Osteoblast (primary cell): ENCODE measurements around the gene NARS2. TPM values are rescaled to one million over a fixed set of nuclear protein-coding genes. Genes with fewer than 3 reads are reported as not detected.
"Not testable (repeated sequence)": the region's sequence is repeated elsewhere in the genome, so short reads cannot be mapped to it uniquely, and the experiment has no call there.

Experiments used
- DNase-seq: peaks from one replicate; pipeline ENCODE4 v3.0.0; 2011; ENCODE audit warnings: low spot score, mixed read lengths; ENCODE audit not compliant: insufficient read length; ENCODE audit errors: missing footprints
- H2AFZ ChIP-seq: 2 replicates; pipeline ENCODE4 v1.6.0; 2011; ENCODE audit warnings: mild to moderate bottlenecking, low read length
- H3K27ac ChIP-seq: 2 replicates; pipeline ENCODE4 v1.5.1; 2011; ENCODE audit warnings: mild to moderate bottlenecking, low read depth, low read length, moderate library complexity
- H3K27me3 ChIP-seq: 2 replicates; pipeline ENCODE4 v1.6.0; 2012; ENCODE audit warnings: mild to moderate bottlenecking, control low read depth, inconsistent platforms, low read length, moderate library complexity; ENCODE audit not compliant: insufficient read depth
- H3K36me3 ChIP-seq: 2 replicates; pipeline ENCODE4 v1.5.1; 2011; ENCODE audit warnings: mild to moderate bottlenecking, low read length, control low read depth, moderate library complexity; ENCODE audit not compliant: insufficient read depth
- H3K4me1 ChIP-seq: 2 replicates; pipeline ENCODE4 v1.5.1; 2011; ENCODE audit warnings: mild to moderate bottlenecking, low read length, control low read depth, moderate library complexity; ENCODE audit not compliant: insufficient read depth
- H3K4me2 ChIP-seq: 2 replicates; pipeline ENCODE4 v1.6.0; 2011; ENCODE audit warnings: mild to moderate bottlenecking, low read length; ENCODE audit not compliant: insufficient read depth
- H3K4me3 ChIP-seq: fragments of 200-600 bp; sonication (generic); 3 replicates; pipeline ENCODE4 v1.5.1; 2012; ENCODE audit warnings: mild to moderate bottlenecking, low read length, inconsistent platforms; ENCODE audit not compliant: insufficient read depth
- H3K79me2 ChIP-seq: 2 replicates; pipeline ENCODE4 v1.6.0; 2012; ENCODE audit warnings: mild to moderate bottlenecking, low read length, control low read depth, inconsistent platforms; ENCODE audit not compliant: insufficient read depth
- H3K9me3 ChIP-seq: 2 replicates; pipeline ENCODE4 v1.5.1; 2011; ENCODE audit warnings: low read depth, low read length, control low read depth
- H4K20me1 ChIP-seq: 2 replicates; pipeline ENCODE4 v1.6.0; 2012; ENCODE audit warnings: mild to moderate bottlenecking, low read length, control low read depth; ENCODE audit not compliant: insufficient read depth
- total RNA-seq: library from RNA; depleted of rRNA; stranded (reverse); fragments of >200 nt; gene quantifications from 2 replicates; pipeline ENCODE4 v1.2.3, GENCODE V29; 2012
- TF ChIP-seq, protein P1 (sequence below): IDR thresholded peaks from 2 replicates; pipeline ENCODE4 v1.5.1; 2011; ENCODE audit warnings: mild to moderate bottlenecking, low read depth, low read length, moderate library complexity; ENCODE audit errors: extremely low read depth

Gene NARS2
- total RNA-seq, 1 donor: 19.5 TPM

GRCh38 chr11:78572394-78572793 lies 2.3 kb downstream of the NARS2 start:
- Histone ChIP-seq H3K36me3 (peaks cover 24% of the 10 kb centered on the region), H3K27ac (no peak overlapping the region), H4K20me1 (no peaks in the 10 kb centered on the region), H3K9me3 (no peaks in the 10 kb centered on the region), H3K27me3 (no peaks in the 10 kb centered on the region), H3K4me2 (no peak overlapping the region), H2AFZ (no peak overlapping the region), H3K4me3 (no peak overlapping the region), H3K79me2 (peaks cover 20% of the 10 kb centered on the region), H3K4me1 (peaks cover 3% of the 10 kb centered on the region)
- TF ChIP-seq, protein P1, sequence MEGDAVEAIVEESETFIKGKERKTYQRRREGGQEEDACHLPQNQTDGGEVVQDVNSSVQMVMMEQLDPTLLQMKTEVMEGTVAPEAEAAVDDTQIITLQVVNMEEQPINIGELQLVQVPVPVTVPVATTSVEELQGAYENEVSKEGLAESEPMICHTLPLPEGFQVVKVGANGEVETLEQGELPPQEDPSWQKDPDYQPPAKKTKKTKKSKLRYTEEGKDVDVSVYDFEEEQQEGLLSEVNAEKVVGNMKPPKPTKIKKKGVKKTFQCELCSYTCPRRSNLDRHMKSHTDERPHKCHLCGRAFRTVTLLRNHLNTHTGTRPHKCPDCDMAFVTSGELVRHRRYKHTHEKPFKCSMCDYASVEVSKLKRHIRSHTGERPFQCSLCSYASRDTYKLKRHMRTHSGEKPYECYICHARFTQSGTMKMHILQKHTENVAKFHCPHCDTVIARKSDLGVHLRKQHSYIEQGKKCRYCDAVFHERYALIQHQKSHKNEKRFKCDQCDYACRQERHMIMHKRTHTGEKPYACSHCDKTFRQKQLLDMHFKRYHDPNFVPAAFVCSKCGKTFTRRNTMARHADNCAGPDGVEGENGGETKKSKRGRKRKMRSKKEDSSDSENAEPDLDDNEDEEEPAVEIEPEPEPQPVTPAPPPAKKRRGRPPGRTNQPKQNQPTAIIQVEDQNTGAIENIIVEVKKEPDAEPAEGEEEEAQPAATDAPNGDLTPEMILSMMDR: no peak
- DNase-seq: no peak

- H4K20me1 ChIP-seq: no peaks in the 10 kb centered on the region
- H3K36me3 ChIP-seq: peaks cover 35% of the 10 kb centered on the region
- no peaks in the 10 kb centered on the region for H3K9me3 ChIP-seq
- no peak for DNase-seq
- H3K4me2 ChIP-seq: no peak overlapping the region
- TF ChIP-seq, protein P1: no peak
- no peaks in the 10 kb centered on the region for H3K27me3 ChIP-seq
- peaks cover 8% of the 10 kb centered on the region for H3K4me1 ChIP-seq
- H3K79me2 ChIP-seq: peaks cover 20% of the 10 kb centered on the region
- H3K4me3 ChIP-seq: no peak overlapping the region
- H2AFZ ChIP-seq: no peak overlapping the region
- no peak overlapping the region for H3K27ac ChIP-seq
Measured at GRCh38 chr11:78570031-78570430, 4.6 kb downstream of the NARS2 start.

GRCh38 chr11:78567209-78567608 lies 7.5 kb downstream of the NARS2 start:
- no peak overlapping the region for H2AFZ ChIP-seq
- no peaks in the 10 kb centered on the region for H3K27me3 ChIP-seq
- peak overlapping the region; percentile 24 for H3K27ac ChIP-seq
- H3K4me1 ChIP-seq: peaks cover 20% of the 10 kb centered on the region
- DNase-seq: no peak
- no peak overlapping the region for H3K4me3 ChIP-seq
- TF ChIP-seq, protein P1: no peak
- H3K9me3 ChIP-seq: no peaks in the 10 kb centered on the region
- H4K20me1 ChIP-seq: no peaks in the 10 kb centered on the region
- H3K4me2 ChIP-seq: peak overlapping the region; percentile 14
- peaks cover 35% of the 10 kb centered on the region for H3K36me3 ChIP-seq
- peaks cover under 1% of the 10 kb centered on the region for H3K79me2 ChIP-seq

DNA sequence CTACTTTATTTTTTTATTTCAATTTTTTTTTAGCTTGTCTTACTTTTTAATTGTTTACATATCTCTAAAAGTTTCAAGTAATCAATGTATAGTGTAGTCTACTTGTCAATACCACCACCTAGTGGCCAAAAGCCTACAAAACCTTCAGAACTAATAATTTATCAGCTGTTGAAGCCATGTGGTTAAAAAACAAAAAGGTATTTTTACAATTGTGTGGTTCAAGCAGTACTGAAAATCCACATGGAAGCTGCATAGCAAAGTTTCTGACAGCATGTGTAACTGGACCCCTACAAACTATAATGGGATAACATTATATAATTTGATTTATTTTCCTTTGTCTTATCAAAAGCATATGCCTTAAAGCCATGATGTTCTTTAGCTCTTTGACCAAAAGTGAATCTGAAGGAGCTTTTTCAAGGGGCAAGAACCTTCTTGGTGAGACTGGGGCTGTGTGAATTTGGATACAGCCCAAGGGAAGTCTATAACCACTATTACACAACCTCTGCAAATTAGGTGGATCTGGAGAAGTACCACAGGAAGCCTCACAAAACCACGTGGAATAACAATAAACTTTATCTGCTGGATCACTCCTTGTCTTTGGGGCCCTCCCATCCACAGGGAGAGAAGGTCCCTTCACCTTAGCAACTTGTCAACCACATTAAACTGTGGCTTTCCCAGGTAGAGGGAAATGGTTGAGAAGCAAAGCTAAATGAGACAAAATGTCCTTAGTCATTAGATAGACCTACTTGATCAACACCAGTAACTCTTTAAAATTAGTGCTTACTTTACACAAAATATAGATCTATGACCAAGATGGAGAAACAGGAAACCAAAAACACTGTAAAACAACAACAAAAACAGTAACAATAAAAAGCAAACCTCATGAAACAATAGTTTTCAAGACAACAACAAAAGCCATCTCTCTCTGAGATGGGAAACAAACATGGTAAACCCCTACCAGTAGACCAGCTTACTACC lies 9.9 kb downstream of the NARS2 start:
- TF ChIP-seq, protein P1: peak; percentile 71
- Histone ChIP-seq H3K4me1 (peaks cover 41% of the 10 kb centered on the region), H3K79me2 (peaks cover 9% of the 10 kb centered on the region), H4K20me1 (no peaks in the 10 kb centered on the region), H3K27ac (peak overlapping the region; percentile 1), H3K9me3 (no peaks in the 10 kb centered on the region), H3K36me3 (peaks cover 21% of the 10 kb centered on the region), H2AFZ (no peak overlapping the region), H3K4me3 (no peak overlapping the region), H3K27me3 (no peaks in the 10 kb centered on the region), H3K4me2 (no peak overlapping the region)
- DNase-seq: peak; percentile 80

DNA sequence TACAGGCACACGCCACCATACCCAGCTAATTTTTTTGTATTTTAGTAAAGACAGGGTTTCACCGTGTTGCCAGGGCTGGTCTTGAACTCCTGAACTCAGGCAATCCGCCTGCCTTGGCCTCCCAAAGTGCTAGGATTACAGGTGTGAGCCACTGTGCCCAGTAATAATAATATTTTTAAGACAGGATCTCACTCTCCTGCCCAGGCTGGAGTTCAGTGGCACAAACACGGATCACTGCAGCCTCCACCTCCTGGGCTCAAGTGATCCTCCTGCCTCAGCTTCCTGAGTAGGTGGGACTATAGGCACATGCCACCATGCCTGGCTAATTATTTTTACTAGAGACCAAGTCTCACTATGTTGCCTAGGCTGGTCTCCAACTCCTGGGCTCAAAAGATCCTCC lies 10.6 kb downstream of the NARS2 start:
- Histone ChIP-seq H3K27ac (peak overlapping the region; percentile 1), H3K36me3 (peaks cover 20% of the 10 kb centered on the region), H3K4me1 (peaks cover 41% of the 10 kb centered on the region)
- H3K27me3 ChIP-seq, H2AFZ ChIP-seq, H3K4me3 ChIP-seq, H3K4me2 ChIP-seq, H3K79me2 ChIP-seq, H4K20me1 ChIP-seq, DNase-seq, H3K9me3 ChIP-seq: not testable (repeated sequence)

DNA sequence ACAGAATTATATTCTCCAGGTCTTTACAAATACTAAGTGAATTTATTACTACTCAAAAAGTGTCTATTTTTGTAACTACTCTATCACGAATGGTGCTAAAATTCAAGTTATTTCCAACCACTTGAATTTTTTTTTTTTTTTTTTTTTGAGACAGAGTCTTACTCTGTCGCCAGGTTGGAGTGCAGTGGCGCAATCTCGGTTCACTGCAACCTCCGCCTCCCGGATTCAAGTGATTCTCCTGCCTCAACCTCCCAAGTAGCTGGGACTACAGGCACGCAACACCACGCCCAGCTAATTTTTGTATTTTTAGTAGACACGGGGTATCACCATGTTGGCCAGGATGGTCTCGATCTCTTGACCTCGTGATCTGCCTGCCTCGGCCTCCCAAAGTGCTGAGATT lies 11.6 kb downstream of the NARS2 start:
- Histone ChIP-seq H3K36me3 (peaks cover 16% of the 10 kb centered on the region), H3K27ac (peak overlapping the region; percentile 89), H3K4me2 (peak overlapping the region; percentile 74), H3K4me1 (peaks cover 41% of the 10 kb centered on the region)
- not testable (repeated sequence) for DNase-seq, H3K27me3 ChIP-seq, H3K9me3 ChIP-seq, H3K4me3 ChIP-seq, H2AFZ ChIP-seq, H4K20me1 ChIP-seq, H3K79me2 ChIP-seq
